ENCODE measurements around the gene TNRC6C. TPM values are rescaled to one million over a fixed set of nuclear protein-coding genes. Genes with fewer than 3 reads are reported as not detected.
"Not testable (repeated sequence)": the region's sequence is repeated elsewhere in the genome, so short reads cannot be mapped to it uniquely, and the experiment has no call there.

Gene TNRC6C
- polyA plus RNA-seq, 1 donor from 2014 or later: 3.0 TPM

DNA sequence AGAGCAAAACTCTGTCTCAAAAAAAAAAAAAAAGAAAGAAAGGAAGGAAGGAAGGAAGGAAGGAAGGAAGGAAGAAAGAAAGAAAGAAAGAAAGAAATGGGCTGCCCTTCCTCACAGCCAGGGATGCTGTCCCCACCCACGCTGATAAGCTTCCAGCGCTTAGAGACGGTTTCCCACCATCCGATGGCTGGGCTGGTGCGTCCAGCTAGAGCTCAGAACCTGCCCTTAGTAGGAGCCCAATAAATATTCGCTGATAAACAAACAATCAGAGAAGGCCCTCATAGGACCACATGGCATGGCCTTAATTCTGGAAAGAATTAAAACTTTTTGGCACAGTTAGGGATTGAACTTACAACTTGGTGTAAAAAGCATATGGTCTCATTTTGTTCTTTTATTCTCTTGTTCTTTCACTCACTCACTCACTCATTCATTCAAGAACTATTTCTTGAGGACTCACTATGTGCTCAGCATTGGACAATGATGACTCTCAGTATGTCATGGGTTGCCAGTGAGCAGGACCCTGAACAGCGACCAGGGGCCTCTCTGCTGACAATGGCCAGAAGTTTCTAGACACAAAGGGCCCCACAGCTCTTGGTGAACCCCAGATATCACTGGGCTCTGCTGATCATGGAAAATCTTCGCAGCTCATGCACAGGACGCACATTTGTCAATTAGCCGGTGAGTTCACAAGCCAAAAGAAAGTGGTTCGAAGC is 32.5 kb upstream of the TNRC6C start:
- Mint-ChIP-seq H3K27ac (no peak overlapping the region), H3K4me1 (peaks cover 4 to 7% (median 5%) of the 10 kb centered on the region in 3 donors)

DNA sequence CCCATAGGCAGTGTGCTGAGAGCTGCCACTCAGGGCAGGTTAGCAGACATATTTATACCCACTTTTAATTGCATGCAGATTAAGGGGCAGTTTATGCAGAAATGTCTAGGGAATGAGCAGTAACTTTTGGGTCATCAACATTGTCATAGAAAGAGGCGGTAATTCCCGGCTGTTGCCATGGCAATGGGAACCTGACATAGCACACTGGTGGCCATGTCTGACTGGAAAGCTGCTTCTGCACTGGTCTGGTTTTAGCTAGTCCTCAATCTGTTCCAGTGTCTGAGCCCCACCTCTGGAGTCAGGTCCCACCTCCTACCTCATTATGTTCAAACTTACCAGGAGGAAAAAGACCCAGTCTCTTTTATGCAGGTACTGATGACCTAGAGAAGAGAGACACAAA is 31.5 kb upstream of the TNRC6C start:
- Mint-ChIP-seq H3K36me3 (peaks cover under 1% of the 10 kb centered on the region), H3K4me1 (peaks cover 4 to 7% (median 5%) of the 10 kb centered on the region in 3 donors), H3K4me3 (peak overlapping the region in 1 of 4 donors; percentile 28), H3K27ac (peak overlapping the region in 1 of 3 donors; percentile 39), H3K9me3 (peaks cover 0 to 1% (median 0%) of the 10 kb centered on the region in 3 donors), H3K27me3 (peaks cover 26% of the 10 kb centered on the region)

More for the DNA sequence above, 32.5 kb upstream of the TNRC6C start:
- Mint-ChIP-seq H3K4me3 (no peak overlapping the region), H3K9me3 (peaks cover 0 to 1% (median 0%) of the 10 kb centered on the region in 3 donors), H3K27me3 (peaks cover 31% of the 10 kb centered on the region), H3K36me3 (peaks cover 4% of the 10 kb centered on the region)

DNA sequence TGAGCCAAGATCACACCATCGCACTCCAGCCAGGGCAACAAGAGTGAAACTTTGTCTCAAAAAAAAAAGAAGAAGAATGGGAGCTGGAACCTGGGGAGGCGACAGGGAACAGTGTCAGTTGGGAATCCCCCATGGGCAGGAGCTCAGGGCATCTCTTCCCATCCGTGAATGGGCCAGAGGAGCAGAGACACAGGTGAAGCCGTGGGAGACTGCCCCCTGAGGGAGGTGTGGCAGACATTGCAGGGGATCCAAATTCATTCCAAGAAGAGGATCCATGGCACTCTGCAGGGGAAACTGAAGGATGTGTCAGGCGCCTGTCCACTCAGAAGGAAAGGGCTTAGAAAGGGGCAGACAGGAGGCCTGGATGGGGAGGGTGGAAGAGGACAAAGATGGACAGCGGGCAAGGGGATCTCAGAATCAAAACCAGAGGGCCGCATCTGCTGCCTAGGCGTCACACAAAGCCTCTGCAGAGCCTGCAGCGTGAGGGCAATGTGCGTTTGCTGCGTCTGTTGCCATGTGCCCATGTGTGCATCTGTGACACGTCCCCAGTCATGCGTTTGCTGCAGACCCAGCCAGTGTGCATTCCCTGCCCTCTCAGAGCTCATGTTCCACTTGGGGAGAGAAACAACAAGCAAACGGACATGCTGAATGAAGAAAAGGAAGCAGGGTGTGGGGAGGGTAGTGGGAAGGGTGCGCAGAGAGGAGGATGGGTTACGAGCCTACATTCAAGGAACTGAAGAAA is 30.6 kb upstream of the TNRC6C start:
- no peak overlapping the region for H3K4me3 Mint-ChIP-seq
- H3K36me3 Mint-ChIP-seq: no peaks in the 10 kb centered on the region
- H3K27ac Mint-ChIP-seq: no peak overlapping the region
- peaks cover 28% of the 10 kb centered on the region for H3K27me3 Mint-ChIP-seq
- H3K9me3 Mint-ChIP-seq: peaks cover 0 to under 1% (median 0%) of the 10 kb centered on the region in 3 donors
- peaks cover 2 to 7% (median 4%) of the 10 kb centered on the region in 3 donors for H3K4me1 Mint-ChIP-seq

DNA sequence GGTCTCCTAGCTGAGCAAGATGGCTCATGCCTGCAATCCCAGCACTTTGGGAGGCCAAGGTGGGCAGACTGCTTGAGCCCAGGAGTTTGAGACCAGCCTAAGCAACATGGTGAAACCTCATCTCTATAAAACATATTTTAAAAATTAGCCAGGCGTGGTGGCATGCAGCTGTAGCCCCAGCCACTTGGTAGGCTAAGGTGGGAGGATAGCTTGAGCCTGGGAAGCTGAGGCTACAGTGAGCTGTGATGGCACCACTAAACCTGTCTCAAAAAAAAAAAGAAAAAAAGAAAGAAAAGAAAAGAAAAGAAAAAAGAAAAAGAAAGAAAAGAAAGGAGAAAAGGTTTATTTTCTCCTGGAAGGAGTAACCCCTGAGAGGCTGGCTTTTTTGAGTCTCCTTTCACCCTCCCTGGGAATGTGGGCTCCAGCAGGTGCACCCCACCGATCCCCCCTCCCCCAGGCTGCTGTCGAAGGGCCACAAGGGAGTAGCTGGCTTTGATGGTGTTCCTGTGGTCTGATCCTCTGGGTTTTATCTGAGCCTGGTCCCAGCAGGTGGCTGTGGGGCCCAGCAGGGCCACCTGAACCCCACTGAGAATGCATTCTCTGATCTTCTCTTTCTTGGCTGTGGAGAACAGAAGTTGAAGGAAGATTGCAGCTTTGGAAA is 29.9 kb upstream of the TNRC6C start:
- peaks cover 28% of the 10 kb centered on the region for H3K27me3 Mint-ChIP-seq
- H3K27ac Mint-ChIP-seq: peak overlapping the region in 1 of 3 donors; percentile 62
- H3K36me3 Mint-ChIP-seq: no peaks in the 10 kb centered on the region
- no peaks in the 10 kb centered on the region for H3K9me3 Mint-ChIP-seq
- peak overlapping the region in 1 of 4 donors; percentile 44 for H3K4me3 Mint-ChIP-seq
- H3K4me1 Mint-ChIP-seq: peaks cover 0 to 8% (median 4%) of the 10 kb centered on the region in 3 donors

DNA sequence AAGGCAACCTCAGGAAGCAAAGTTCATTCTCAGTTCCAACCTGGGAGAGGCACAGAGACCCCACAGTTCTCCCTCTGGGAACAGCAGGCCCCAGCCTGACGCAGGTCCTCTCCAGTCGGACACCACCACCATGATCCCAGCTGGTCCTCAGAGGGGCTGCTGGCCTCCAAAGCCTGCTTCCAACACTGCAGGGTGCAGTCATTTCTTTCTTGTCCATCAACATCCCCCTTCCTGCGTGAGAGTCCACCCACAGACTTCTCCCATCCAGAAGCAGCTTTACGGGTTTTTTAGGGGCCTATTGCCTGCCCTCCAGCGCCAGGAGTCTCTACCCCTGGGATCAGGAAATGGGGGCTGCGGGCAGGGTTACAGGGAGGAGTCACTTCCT is 29.3 kb upstream of the TNRC6C start:
- H3K36me3 Mint-ChIP-seq: no peaks in the 10 kb centered on the region

DNA sequence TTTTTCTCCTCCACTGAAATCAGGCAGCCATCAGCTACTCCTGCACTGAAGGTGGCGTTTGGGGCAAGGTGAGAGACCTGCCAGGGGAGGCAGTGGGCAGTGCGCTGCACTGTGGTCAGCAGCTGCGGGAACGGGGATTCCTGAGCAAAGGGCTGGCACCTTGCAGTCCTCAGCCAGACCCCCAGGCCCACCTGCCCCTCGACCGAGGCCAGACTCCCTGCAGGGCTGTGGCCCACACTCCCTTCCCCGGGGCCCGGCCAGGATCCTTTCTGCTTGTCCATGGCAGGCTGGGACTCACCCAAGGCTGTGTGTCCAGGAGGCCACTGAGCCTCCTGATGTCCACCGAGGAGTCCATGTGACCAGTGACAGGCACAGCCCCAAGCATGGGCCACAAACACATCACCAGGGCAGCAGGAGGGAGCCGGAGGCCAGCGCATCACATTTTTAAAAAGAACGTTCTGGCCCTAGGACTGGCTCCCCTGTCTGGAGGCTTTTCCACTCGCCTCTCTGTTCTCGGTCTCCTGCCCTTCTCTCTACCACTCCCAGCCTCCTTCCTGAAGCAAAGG is 28.5 kb upstream of the TNRC6C start:
- Mint-ChIP-seq H3K27ac (no peak overlapping the region), H3K4me3 (no peak overlapping the region), H3K36me3 (no peaks in the 10 kb centered on the region), H3K4me1 (peaks cover 0 to 6% (median 6%) of the 10 kb centered on the region in 3 donors), H3K27me3 (peaks cover 32% of the 10 kb centered on the region), H3K9me3 (no peaks in the 10 kb centered on the region)

More for the DNA sequence above, 29.3 kb upstream of the TNRC6C start:
- peak overlapping the region in 1 of 4 donors; percentile 60 for H3K4me3 Mint-ChIP-seq
- peaks cover 0 to 8% (median 6%) of the 10 kb centered on the region in 3 donors for H3K4me1 Mint-ChIP-seq
- H3K27me3 Mint-ChIP-seq: peaks cover 27% of the 10 kb centered on the region
- H3K27ac Mint-ChIP-seq: peak overlapping the region in 1 of 3 donors; percentile 62
- no peaks in the 10 kb centered on the region for H3K9me3 Mint-ChIP-seq

DNA sequence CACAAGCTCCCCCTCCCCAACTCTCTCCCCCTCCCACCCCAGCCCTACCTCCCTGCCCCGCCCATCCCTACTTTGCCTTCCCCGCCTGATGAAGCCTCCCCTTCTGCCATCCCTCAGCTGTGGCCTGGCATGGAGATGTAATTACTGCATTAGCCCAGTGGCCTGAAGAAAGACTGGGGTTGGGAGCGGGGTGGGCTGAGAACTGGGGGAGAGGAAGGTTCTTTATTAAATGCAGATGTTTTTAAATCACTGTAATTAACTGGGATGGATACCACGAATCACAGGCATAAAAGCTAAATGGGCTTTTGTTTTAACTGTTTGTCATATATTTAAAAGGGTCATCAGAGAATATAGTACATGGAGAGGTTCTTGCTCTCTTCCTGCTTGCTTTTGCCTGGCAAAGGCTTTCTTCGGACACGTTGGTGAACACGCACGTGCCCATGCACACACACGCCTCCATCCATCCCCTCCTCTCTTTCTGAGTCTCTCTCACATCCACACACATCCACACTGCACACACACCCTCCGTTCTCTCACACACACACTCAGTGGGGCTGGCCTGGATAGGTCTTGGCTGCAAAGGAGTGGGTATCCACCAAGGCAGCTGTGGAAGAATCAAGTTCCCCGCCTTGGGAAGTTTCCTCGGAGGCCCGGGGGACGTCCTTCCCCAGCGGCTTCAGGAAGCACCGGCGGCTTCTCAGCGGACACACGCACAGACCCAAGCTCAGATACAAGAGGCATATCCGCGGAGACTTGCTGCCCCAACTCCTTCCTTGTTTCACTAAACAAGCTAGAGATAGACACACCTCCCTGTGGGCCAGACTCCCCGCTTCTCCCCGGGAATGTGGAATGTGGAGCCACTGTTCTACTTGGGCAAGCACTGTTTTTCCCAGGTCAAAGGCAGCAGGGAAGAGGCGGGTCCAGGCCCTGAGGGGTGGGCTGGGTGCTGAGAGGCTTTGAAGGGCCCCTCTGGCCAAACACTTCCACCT is 27.4 kb upstream of the TNRC6C start:
- peaks cover 32% of the 10 kb centered on the region for H3K27me3 Mint-ChIP-seq
- no peaks in the 10 kb centered on the region for H3K36me3 Mint-ChIP-seq
- H3K4me1 Mint-ChIP-seq: peaks cover 0 to 6% (median 6%) of the 10 kb centered on the region in 3 donors
- H3K4me3 Mint-ChIP-seq: no peak overlapping the region
- no peaks in the 10 kb centered on the region for H3K9me3 Mint-ChIP-seq
- H3K27ac Mint-ChIP-seq: no peak overlapping the region

DNA sequence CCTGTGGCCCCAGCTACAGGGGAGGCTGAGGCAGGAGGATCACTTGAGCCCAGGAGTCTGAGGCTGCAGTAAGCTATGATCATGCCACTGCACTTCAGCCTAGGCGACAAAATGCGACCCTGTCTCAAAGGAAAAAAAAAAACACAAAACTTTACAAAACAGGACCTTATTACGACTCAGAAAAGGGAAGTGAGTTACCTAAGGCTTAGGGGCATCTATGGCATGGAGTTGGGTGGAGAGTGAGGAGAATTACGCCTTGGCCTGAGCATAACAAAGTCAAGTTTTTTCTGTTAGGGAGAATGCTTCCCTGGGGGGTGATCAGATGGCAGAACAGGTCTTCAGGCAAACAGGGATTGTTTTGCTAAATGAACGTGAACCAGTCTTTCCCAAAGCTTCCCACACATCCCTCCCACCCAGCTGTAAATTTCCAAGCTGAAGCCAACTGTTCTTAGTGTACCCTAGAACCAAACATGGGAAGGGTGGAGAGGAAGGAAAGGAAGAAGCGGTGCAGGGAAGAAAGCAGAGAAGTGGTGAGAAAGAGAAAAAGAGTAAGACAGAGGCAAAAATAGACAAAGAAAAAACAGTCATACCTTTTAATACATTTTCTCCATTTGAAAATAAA is 24.6 kb upstream of the TNRC6C start:
- H3K27ac Mint-ChIP-seq: peak overlapping the region in 1 of 3 donors; percentile 19

DNA sequence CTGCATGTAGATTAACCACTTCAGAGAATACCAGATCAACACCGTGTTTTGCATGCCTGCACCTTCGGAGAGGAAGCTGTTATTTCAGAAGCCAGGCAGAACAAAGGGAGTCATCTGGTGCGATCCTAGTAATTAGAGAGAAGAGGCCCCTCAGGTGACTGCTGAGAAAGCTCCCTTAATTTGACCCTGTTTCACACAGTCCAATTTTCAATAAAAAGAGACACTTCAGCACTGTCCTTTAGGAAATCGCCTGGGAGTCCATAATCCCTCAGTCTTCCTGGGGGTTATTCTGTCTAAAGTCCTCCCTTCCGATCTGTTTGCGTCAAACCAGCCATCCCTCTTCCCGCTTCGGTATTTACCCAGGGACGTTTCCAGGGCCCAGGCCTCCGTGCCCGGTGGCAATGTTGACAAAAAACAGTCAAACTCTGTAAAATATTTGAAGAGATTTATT is 23.4 kb upstream of the TNRC6C start:
- Mint-ChIP-seq H3K27ac (no peak overlapping the region), H3K4me3 (no peak overlapping the region), H3K36me3 (peaks cover 1% of the 10 kb centered on the region), H3K27me3 (peaks cover 33% of the 10 kb centered on the region), H3K9me3 (peaks cover 0 to 1% (median 0%) of the 10 kb centered on the region in 3 donors), H3K4me1 (peaks cover 0 to 1% (median 1%) of the 10 kb centered on the region in 3 donors)

More for the DNA sequence above, 24.6 kb upstream of the TNRC6C start:
- no peaks in the 10 kb centered on the region for H3K9me3 Mint-ChIP-seq
- peaks cover 32% of the 10 kb centered on the region for H3K27me3 Mint-ChIP-seq
- H3K4me1 Mint-ChIP-seq: peaks cover 0 to 4% (median 1%) of the 10 kb centered on the region in 3 donors
- H3K36me3 Mint-ChIP-seq: peaks cover 1% of the 10 kb centered on the region
- no peak overlapping the region for H3K4me3 Mint-ChIP-seq

DNA sequence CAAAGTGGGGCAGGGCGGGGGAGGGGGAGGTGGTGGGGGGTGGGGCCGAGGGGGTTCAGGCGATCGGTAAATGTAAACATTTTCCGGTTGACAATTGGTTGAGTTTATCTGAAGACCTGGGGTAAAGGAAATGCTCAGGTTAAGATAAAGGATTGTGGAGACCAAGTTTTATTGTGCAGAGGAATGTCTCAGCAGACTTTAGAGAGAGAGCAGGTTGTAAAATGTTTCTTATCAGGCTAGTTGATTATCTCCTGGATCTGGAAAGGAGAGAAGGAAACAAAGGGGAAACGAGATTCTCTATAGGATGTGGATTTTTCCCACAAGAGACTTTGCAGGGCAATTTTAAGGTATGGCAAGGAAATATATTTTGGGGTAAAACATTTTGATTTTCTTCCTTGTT is 22.8 kb upstream of the TNRC6C start:
- H3K27me3 Mint-ChIP-seq: peaks cover 32% of the 10 kb centered on the region
- H3K27ac Mint-ChIP-seq: not testable (repeated sequence)

DNA sequence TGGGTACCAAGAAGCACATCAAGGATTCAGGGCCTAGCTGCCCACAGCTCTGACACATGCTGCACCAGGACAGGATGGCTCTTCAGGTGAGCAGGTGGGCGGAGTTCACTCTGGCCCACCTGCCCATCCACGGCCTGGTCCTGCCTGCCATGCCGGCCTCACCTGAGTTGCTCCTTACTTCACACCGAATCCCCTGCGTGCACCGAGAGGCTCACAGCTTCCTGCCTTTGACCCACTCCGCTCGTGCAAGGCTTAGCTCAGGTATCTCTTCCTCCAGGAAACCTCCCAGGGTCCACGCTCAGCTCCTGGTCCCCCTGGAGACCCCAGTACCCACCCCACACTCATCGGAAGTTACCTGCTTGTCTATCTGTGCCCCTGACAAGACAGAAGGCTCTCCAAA is 21.6 kb upstream of the TNRC6C start:
- H3K4me3 Mint-ChIP-seq: no peak overlapping the region
- H3K36me3 Mint-ChIP-seq: peaks cover 4% of the 10 kb centered on the region

More for the DNA sequence above, 22.8 kb upstream of the TNRC6C start:
- not testable (repeated sequence) for H3K4me1 Mint-ChIP-seq, H3K36me3 Mint-ChIP-seq, H3K9me3 Mint-ChIP-seq, H3K4me3 Mint-ChIP-seq

DNA sequence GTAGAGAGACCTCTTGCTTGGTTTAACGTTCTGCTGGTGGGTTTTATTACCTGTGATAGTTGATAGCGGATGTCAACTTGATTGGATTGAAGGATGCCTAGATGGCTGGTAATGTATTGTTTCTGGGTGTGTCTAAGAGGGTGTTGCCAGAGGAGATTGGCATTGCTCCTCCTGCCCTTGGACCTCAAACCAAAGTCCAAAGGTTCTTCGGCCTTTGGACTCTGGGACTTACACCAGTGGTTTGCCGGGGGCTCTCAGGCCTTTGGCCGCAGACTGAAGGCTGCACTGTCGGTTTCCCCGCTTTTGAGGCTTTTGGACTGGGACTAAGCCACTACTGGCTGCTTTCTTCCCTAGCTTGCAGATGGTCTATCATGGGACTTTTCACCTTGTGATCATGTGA is 17.5 kb upstream of the TNRC6C start:
- Mint-ChIP-seq H3K4me3 (no peak overlapping the region), H3K4me1 (no peaks in the 10 kb centered on the region), H3K36me3 (peaks cover 4% of the 10 kb centered on the region), H3K9me3 (peaks cover 0 to 1% (median 0%) of the 10 kb centered on the region in 3 donors), H3K27ac (no peak overlapping the region), H3K27me3 (peaks cover 18% of the 10 kb centered on the region)

More for the DNA sequence above, 21.6 kb upstream of the TNRC6C start:
- Mint-ChIP-seq H3K27ac (no peak overlapping the region), H3K9me3 (peaks cover 0 to 1% (median 0%) of the 10 kb centered on the region in 3 donors), H3K4me1 (peaks cover 0 to 1% (median 1%) of the 10 kb centered on the region in 3 donors), H3K27me3 (peaks cover 28% of the 10 kb centered on the region)
